ENCODE measurements around the gene NHEJ1. TPM values are rescaled to one million over a fixed set of nuclear protein-coding genes. Genes with fewer than 3 reads are reported as not detected.

The NHEJ1 gene
- total and polyA plus RNA-seq, 2 of the 13 experiments (the other 11 are each of a cell fraction or from before 2014, with no cell fraction given) = 30.0 to 30.7 TPM

DNA sequence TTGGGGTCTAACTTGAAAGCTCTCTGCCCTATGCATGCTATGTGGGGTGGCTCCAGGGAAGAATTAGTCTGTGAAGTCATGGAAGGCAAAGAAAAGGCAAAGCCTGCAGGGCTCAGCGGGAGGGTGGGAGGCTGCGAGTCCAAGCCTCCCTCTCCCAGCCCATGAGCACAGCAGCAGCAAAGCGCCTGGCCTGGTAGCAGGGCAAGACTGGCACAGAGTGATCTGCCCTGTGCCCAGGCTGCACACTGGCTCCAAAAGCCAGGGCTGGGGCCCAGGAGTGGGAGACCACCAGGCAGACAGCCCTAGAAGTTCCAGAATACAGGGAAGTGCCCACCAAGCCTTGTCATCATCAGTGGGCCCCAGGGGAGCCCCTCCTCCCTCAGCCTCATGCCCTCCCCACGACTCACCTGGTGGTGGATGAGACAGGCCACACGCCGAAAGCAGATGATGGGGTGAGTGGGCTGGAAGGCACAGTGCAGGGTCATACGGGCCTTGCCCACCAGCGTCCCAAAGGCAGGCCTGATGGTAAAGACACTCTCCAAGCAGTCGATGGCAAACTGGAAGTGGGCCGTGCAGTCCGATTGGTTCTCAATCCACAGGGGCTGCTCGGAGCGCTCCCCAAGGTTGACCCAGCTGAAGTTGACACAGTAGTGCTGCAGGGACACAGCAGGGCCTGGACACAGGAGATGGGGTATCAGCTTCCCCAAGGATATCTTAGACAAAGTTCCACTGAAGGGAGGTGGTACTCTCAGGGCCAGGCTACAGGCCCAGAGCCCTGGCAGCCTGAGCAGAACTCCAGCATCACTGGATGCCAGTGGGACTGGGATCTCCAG lies 131.4 kb downstream of the NHEJ1 start:
- no TSS peak for BruUV-seq (replicated peaks)
- FAIRE-seq (no peak), ATAC-seq (peak; percentile 7; the same call in 2 of the 3 replicates), DNase-seq (ENCODE audit: low spot score) (no peak)
- Histone ChIP-seq H3K4me2 (ENCODE audit: low read depth, low read length) (no peak overlapping the region), H4K20me1 (ENCODE audit: insufficient read depth, low read length) (peaks cover 14% of the 10 kb centered on the region; the same call in 1 of the 2 replicates), H3K79me2 (ENCODE audit: insufficient read depth, low read length) (no peaks in the 10 kb centered on the region), H3K4me3 (replicated peaks in 1 of 3; ENCODE audit: insufficient read depth in 1 of 3, low read depth in 2 of 3, low read length in 3 of 3) (no peak overlapping the region), H3K27ac (ENCODE audit: extremely low read length, insufficient read depth, low read length) (no peak overlapping the region), H3K4me1 (ENCODE audit: insufficient read depth, low read length) (no peaks in the 10 kb centered on the region), H3K9me3 (ENCODE audit: low read length) (no peaks in the 10 kb centered on the region), H3K27me3 (ENCODE audit: control insufficient read depth in 1 of 2, insufficient read depth in 2 of 2, low read length in 2 of 2) (peaks cover 18 to 88% of the 10 kb centered on the region in 2 experiments), H3K36me3 (replicated peaks in 1 of 2; ENCODE audit: control insufficient read depth in 1 of 2, insufficient read depth in 2 of 2, low read length in 2 of 2) (no peaks in the 10 kb centered on the region), H3K9ac (ENCODE audit: insufficient read depth, low read depth, low read length) (no peak overlapping the region), H2AFZ (ENCODE audit: low read length) (no peak overlapping the region)
- in situ Hi-C loops (cut with HindIII; ENCODE audit: extremely low pct_ligation_motif_present, low pct_unique_long_range_greater_than_20kb) = no loop called here
- POLR2A ChIA-PET = interaction anchor here (0.9 to 1.3 kb wide), 3 partner anchors 27 to 126 kb away, joined by 3 to 5 read pairs (median 3); no protein-coding TSS in a partner anchor
- CTCF ChIA-PET (ENCODE audit: low intra/inter-chr PET ratio, low total read pairs) = interaction anchor here (0.7 to 3.2 kb wide), 7 partner anchors 27 to 126 kb away, joined by 3 to 48 read pairs (median 4); no protein-coding TSS in a partner anchor
- WGBS (ENCODE audit: low lambda C conversion rate) = 31% methylated on average over 13 of the region's 13 CpGs
- intact Hi-C loops (cut with micrococcal nuclease; ENCODE audit: unreplicated experiment) = loop anchor here (1.0 to 2.0 kb wide), 3 partner anchors 26 to 126 kb away; no protein-coding TSS in a partner anchor
- 0 out of 2 replicates have a peak, but pooled peaks have one; percentile 17 for TF ChIP-seq HMG20A (CRISPR knock-in tag; IDR thresholded peaks at IDR 0.05; ENCODE audit: borderline replicate concordance)
- no peak for TF ChIP-seq RBM22 (optimal IDR thresholded peaks at IDR 0.05; ENCODE audit: low read length)
- no peak for TF ChIP-seq ZNF430 (CRISPR knock-in tag; IDR thresholded peaks at IDR 0.05)
- TF ChIP-seq, protein P1, sequence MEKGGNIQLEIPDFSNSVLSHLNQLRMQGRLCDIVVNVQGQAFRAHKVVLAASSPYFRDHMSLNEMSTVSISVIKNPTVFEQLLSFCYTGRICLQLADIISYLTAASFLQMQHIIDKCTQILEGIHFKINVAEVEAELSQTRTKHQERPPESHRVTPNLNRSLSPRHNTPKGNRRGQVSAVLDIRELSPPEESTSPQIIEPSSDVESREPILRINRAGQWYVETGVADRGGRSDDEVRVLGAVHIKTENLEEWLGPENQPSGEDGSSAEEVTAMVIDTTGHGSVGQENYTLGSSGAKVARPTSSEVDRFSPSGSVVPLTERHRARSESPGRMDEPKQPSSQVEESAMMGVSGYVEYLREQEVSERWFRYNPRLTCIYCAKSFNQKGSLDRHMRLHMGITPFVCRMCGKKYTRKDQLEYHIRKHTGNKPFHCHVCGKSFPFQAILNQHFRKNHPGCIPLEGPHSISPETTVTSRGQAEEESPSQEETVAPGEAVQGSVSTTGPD (CRISPR knock-in tag; IDR thresholded peaks at IDR 0.05) = no peak
- TF ChIP-seq ZNF616 (CRISPR knock-in tag; IDR thresholded peaks at IDR 0.05; ENCODE audit: low read depth) = no peak
- no peak for TF ChIP-seq HNRNPUL1 (IDR thresholded peaks at IDR 0.05; ENCODE audit: low read depth, low read length)
- TF ChIP-seq CHCHD3 (CRISPR knock-in tag; IDR thresholded peaks at IDR 0.05) = no peak
- TF ChIP-seq, protein P2, sequence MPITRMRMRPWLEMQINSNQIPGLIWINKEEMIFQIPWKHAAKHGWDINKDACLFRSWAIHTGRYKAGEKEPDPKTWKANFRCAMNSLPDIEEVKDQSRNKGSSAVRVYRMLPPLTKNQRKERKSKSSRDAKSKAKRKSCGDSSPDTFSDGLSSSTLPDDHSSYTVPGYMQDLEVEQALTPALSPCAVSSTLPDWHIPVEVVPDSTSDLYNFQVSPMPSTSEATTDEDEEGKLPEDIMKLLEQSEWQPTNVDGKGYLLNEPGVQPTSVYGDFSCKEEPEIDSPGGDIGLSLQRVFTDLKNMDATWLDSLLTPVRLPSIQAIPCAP (CRISPR knock-in tag; IDR thresholded peaks at IDR 0.05; ENCODE audit: low read depth) = peak; percentile 23; the same call in 1 of the 2 replicates
- TF ChIP-seq, protein P3, sequence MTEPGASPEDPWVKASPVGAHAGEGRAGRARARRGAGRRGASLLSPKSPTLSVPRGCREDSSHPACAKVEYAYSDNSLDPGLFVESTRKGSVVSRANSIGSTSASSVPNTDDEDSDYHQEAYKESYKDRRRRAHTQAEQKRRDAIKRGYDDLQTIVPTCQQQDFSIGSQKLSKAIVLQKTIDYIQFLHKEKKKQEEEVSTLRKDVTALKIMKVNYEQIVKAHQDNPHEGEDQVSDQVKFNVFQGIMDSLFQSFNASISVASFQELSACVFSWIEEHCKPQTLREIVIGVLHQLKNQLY (CRISPR knock-in tag; IDR thresholded peaks at IDR 0.05) = no peak
- TF ChIP-seq ZNF788 (CRISPR knock-in tag; IDR thresholded peaks at IDR 0.05; ENCODE audit: borderline replicate concordance) = 0 out of 2 replicates have a peak, but pooled peaks have one; percentile 51
- 0 out of 2 replicates have a peak, but pooled peaks have one; percentile 7 for TF ChIP-seq ZNF768 (CRISPR knock-in tag; IDR thresholded peaks at IDR 0.05)
- no peak for TF ChIP-seq MAZ (IDR thresholded peaks at IDR 0.05; ENCODE audit: borderline replicate concordance, low read depth, low read length)
- 0 out of 2 replicates have a peak, but pooled peaks have one; percentile 48 for TF ChIP-seq MAZ (CRISPR knock-in tag; IDR thresholded peaks at IDR 0.05; ENCODE audit: low read depth)
- TF ChIP-seq TBX2 (CRISPR knock-in tag; IDR thresholded peaks at IDR 0.05; ENCODE audit: borderline replicate concordance) = 0 out of 2 replicates have a peak, but pooled peaks have one; percentile 41
- 0 out of 2 replicates have a peak, but pooled peaks have one; percentile 25 for TF ChIP-seq ZNF343 (CRISPR knock-in tag; IDR thresholded peaks at IDR 0.05)
- no peak for TF ChIP-seq TARDBP (CRISPR knock-in tag; IDR thresholded peaks at IDR 0.05)
- 0 out of 2 replicates have a peak, but pooled peaks have one; percentile 41 for TF ChIP-seq KLF13 (CRISPR knock-in tag; IDR thresholded peaks at IDR 0.05)
- TF ChIP-seq ZNF292 (CRISPR knock-in tag; IDR thresholded peaks at IDR 0.05; ENCODE audit: borderline replicate concordance, low read depth) = no peak
- TF ChIP-seq CBX5 (CRISPR knock-in tag; IDR thresholded peaks at IDR 0.05; ENCODE audit: borderline replicate concordance) = 0 out of 2 replicates have a peak, but pooled peaks have one; percentile 20
- TF ChIP-seq ZNF772 (CRISPR knock-in tag; IDR thresholded peaks at IDR 0.05) = 0 out of 2 replicates have a peak, but pooled peaks have one; percentile 45

Data from HepG2 (cell line).